Right cardiac atrium (tissue), 5 donors: ENCODE results near the gene DNAH17. TPM values are rescaled to one million over a fixed set of nuclear protein-coding genes. Genes with fewer than 3 reads are reported as not detected.

ENCODE experiments used
- ATAC-seq, 2 donors: fragments of 200-7000 bp; cut with Tn5 transposase; one replicate each; pipeline versions ENCODE4 v1.8.0 to v1.9.1; 2020; ENCODE audit warnings: moderate library complexity in 2 of 2, mild to moderate bottlenecking in 1 of 2
- DNase-seq, 3 donors: peaks; one replicate each; pipeline ENCODE4 v3.0.0-alpha.2; 2020
- H3K27ac ChIP-seq: one replicate; pipeline ENCODE4 v1.5.1; 2013; ENCODE audit warnings: mild to moderate bottlenecking, low read length, control low read depth, moderate library complexity
- H3K27me3 ChIP-seq: one replicate; pipeline ENCODE4 v1.6.1; 2013; ENCODE audit not compliant: control insufficient read depth, insufficient read depth
- H3K4me1 ChIP-seq: one replicate; pipeline ENCODE4 v1.6.1; 2013; ENCODE audit warnings: low read length; ENCODE audit not compliant: control insufficient read depth, insufficient read depth
- H3K4me3 ChIP-seq: one replicate; pipeline ENCODE4 v1.5.1; 2013; ENCODE audit warnings: low read length, control low read depth
- H3K9me3 ChIP-seq: one replicate; pipeline ENCODE4 v1.6.1; 2013; ENCODE audit warnings: low read length; ENCODE audit not compliant: control insufficient read depth
- WGBS: extraction: QIAGEN DNeasy Blood & Tissue Kit; methylation state at CpG from one replicate; pipeline ENCODE4 v1.1.7; 2013; 5-methylcytosine and 5-hydroxymethylcytosine counted together
- intact Hi-C, 4 donors: fragments of 100-400 bp; cut with DNase I; formaldehyde crosslinking; loops; one replicate each; pipeline versions ENCODE4 v1.11.0 to v1.14.0; 2022 to 2023
- long read RNA-seq, 4 donors: library from polyadenylated mRNA; unstranded; transcript quantifications; one replicate each; pipeline ENCODE4 v2.0.0, GENCODE V29; 2020 to 2021
- polyA plus RNA-seq: library from polyadenylated mRNA; stranded (reverse); fragments of 200-250 nt; gene quantifications from one replicate; pipeline ENCODE4 v1.2.3, GENCODE V29; 2013
- total RNA-seq, 4 donors: library from RNA; stranded (reverse); fragmentation: NEBNext Ultra II Directional; extraction: Animal tissue kit (Norgen Biotek cat#: 25700); gene quantifications; one replicate each; pipeline ENCODE4 v1.2.1, GENCODE V29; 2021
- donor health status: healthy with polysubstance abuse.
- donor health status: DM: no; HTN: yes; CAD: no.
- donor health status: DM: no; HTN: no; CAD: no.
- donor health status: DM: no; HTN: yes; CAD: no; lungs with severe emphysema.
- donor health status: DM: yes; HTN: yes; CAD: no.

The DNAH17 gene
- total RNA-seq, result under 1 TPM in 3 of 4 donors, not detected in 1; 0.06 to 0.28 (median 0.20) TPM
- 0.18 TPM for polyA plus RNA-seq
- long read RNA-seq, donor 1, result 0 reads
- long read RNA-seq, donor 2, result 0 reads
- long read RNA-seq, donor 3, partial matches to known transcripts, result 0 of 2 reads
- long read RNA-seq, donor 3, other reads (novel, unspliced or antisense), result 2 of 2 reads
- long read RNA-seq, donor 4, result 0 reads

- Histone ChIP-seq H3K27me3 (no peaks in the 10 kb centered on the region), H3K27ac (peak within 1 kb of the TSS; percentile 46), H3K9me3 (no peaks in the 10 kb centered on the region), H3K4me3 (no peak within 1 kb of the TSS), H3K4me1 (no peaks in the 10 kb centered on the region)
- ATAC-seq (no peak), DNase-seq (no peak)
- whole genome bisulfite sequencing, result 89% methylated on average over 9 of the region's 9 CpGs
- intact Hi-C loops, result no loop called here
Measured at GRCh38 chr17:78577296-78577695, at the start of gene DNAH17. TSS of gene DNAH17 (minus strand) at chr17:78577396. CDS start at chr17:78575057, 2,339 bp downstream.

- 71% methylated on average over 14 of the region's 14 CpGs for WGBS
- no peak overlapping the region for H3K4me3 ChIP-seq
- DNase-seq (peak in 1 of 3 donors; percentile 7), ATAC-seq (peak in 1 of 2 donors; percentile 22)
- intact Hi-C loops, result no loop called here
- no peak overlapping the region for H3K27ac ChIP-seq
- H3K27me3 ChIP-seq, result no peaks in the 10 kb centered on the region
- no peaks in the 10 kb centered on the region for H3K9me3 ChIP-seq
- H3K4me1 ChIP-seq, result no peaks in the 10 kb centered on the region
Measured at GRCh38 chr17:78624324-78625151, 47.3 kb upstream of the DNAH17 start.

GRCh38 chr17:78623541-78623940 lies 46.3 kb upstream of the DNAH17 start:
- DNase-seq (peak in 1 of 3 donors; percentile 28), ATAC-seq (no peak)
- no peak overlapping the region for H3K27ac ChIP-seq
- no peaks in the 10 kb centered on the region for H3K9me3 ChIP-seq
- H3K4me3 ChIP-seq, result no peak overlapping the region
- no peaks in the 10 kb centered on the region for H3K27me3 ChIP-seq
- intact Hi-C loops, result no loop called here
- H3K4me1 ChIP-seq, result no peaks in the 10 kb centered on the region
- WGBS, result 91% methylated on average over 12 of the region's 12 CpGs

- DNase-seq, result peak in 2 of 3 donors; percentile 42 to 58
- H3K4me1 ChIP-seq, result no peaks in the 10 kb centered on the region
- H3K27ac ChIP-seq, result no peak overlapping the region
- 81% methylated on average over 26 of the region's 26 CpGs for WGBS
- no peak overlapping the region for H3K4me3 ChIP-seq
- H3K27me3 ChIP-seq, result no peaks in the 10 kb centered on the region
- no peaks in the 10 kb centered on the region for H3K9me3 ChIP-seq
- peak in 1 of 2 donors; percentile 23 for ATAC-seq
- intact Hi-C loops, result no loop called here
Measured at GRCh38 chr17:78622491-78623265, 45.5 kb upstream of the DNAH17 start.

GRCh38 chr17:78621720-78622490 lies 44.7 kb upstream of the DNAH17 start:
- Histone ChIP-seq H3K4me1 (no peaks in the 10 kb centered on the region), H3K27ac (no peak overlapping the region), H3K4me3 (no peak overlapping the region), H3K9me3 (no peaks in the 10 kb centered on the region), H3K27me3 (no peaks in the 10 kb centered on the region)
- 92% methylated on average over 26 of the region's 26 CpGs for WGBS
- ATAC-seq (no peak), DNase-seq (peak in 1 of 3 donors; percentile 39)
- intact Hi-C loops, result no loop called here

GRCh38 chr17:78620099-78620498 lies 42.9 kb upstream of the DNAH17 start:
- Histone ChIP-seq H3K9me3 (no peaks in the 10 kb centered on the region), H3K27ac (no peak overlapping the region), H3K4me1 (no peaks in the 10 kb centered on the region), H3K27me3 (no peaks in the 10 kb centered on the region), H3K4me3 (no peak overlapping the region)
- intact Hi-C loops, result no loop called here
- DNase-seq (no peak), ATAC-seq (no peak)
- WGBS, result 86% methylated on average over 5 of the region's 5 CpGs

GRCh38 chr17:78619334-78619733 lies 42.1 kb upstream of the DNAH17 start:
- intact Hi-C loops, result no loop called here
- Histone ChIP-seq H3K9me3 (no peaks in the 10 kb centered on the region), H3K27ac (no peak overlapping the region), H3K27me3 (no peaks in the 10 kb centered on the region), H3K4me1 (no peaks in the 10 kb centered on the region), H3K4me3 (no peak overlapping the region)
- DNase-seq, result no peak
- ATAC-seq, result no peak
- 93% methylated on average over 5 of the region's 5 CpGs for WGBS

- no peaks in the 10 kb centered on the region for H3K9me3 ChIP-seq
- intact Hi-C loops, result no loop called here
- DNase-seq (peak; percentile 30 to 74 (median 73)), ATAC-seq (peak in 1 of 2 donors; percentile 43)
- no peaks in the 10 kb centered on the region for H3K27me3 ChIP-seq
- no peaks in the 10 kb centered on the region for H3K4me1 ChIP-seq
- no peak overlapping the region for H3K27ac ChIP-seq
- WGBS, result 85% methylated on average over 20 of the region's 20 CpGs
- no peak overlapping the region for H3K4me3 ChIP-seq
Measured at GRCh38 chr17:78618264-78619066, 41.3 kb upstream of the DNAH17 start.

GRCh38 chr17:78617511-78618061 lies 40.4 kb upstream of the DNAH17 start:
- no peaks in the 10 kb centered on the region for H3K27me3 ChIP-seq
- WGBS, result 61% methylated on average over 8 of the region's 8 CpGs
- intact Hi-C loops, result no loop called here

GRCh38 chr17:78616946-78617345 lies 39.8 kb upstream of the DNAH17 start:
- H3K27me3 ChIP-seq, result no peaks in the 10 kb centered on the region
- no peak overlapping the region for H3K4me3 ChIP-seq
- H3K4me1 ChIP-seq, result peaks cover 2% of the 10 kb centered on the region
- H3K27ac ChIP-seq, result no peak overlapping the region
- no peaks in the 10 kb centered on the region for H3K9me3 ChIP-seq
- 80% methylated on average over 13 of the region's 13 CpGs for WGBS
- ATAC-seq (peak in 1 of 2 donors; percentile 11), DNase-seq (no peak)
- intact Hi-C loops, result no loop called here

More at GRCh38 chr17:78617511-78618061, 40.4 kb upstream of the DNAH17 start:
- H3K4me3 ChIP-seq, result no peak overlapping the region
- DNase-seq (peak in 2 of 3 donors; percentile 53 to 72), ATAC-seq (peak in 1 of 2 donors; percentile 11)
- H3K4me1 ChIP-seq, result no peaks in the 10 kb centered on the region
- H3K9me3 ChIP-seq, result no peaks in the 10 kb centered on the region
- H3K27ac ChIP-seq, result no peak overlapping the region
